K562 (cell line): ENCODE data around the gene ANTKMT. TPM values are rescaled to one million over a fixed set of nuclear protein-coding genes. Genes with fewer than 3 reads are reported as not detected.

Experiments
- ARID1B ChIP-seq: fragments of 450-650 bp; IDR thresholded peaks from 2 replicates; pipeline ENCODE4 v1.6.1; 2016; ENCODE audit warnings: antibody characterized with exemption, mild to moderate bottlenecking, inconsistent platforms
- ATF7 ChIP-seq: fragments of 450-650 bp; IDR thresholded peaks from 2 replicates; pipeline ENCODE4 v1.7.1; 2014; ENCODE audit warnings: mild to moderate bottlenecking, moderate library complexity
- CBFA2T2 ChIP-seq: fragments of 450-650 bp; conservative IDR thresholded peaks from 2 replicates; pipeline ENCODE4 v1.6.1; 2017; ENCODE audit warnings: mild to moderate bottlenecking
- FOXA1 ChIP-seq: fragments of 450-650 bp; IDR thresholded peaks from 2 replicates; pipeline ENCODE4 v1.6.1; 2016; ENCODE audit warnings: mild to moderate bottlenecking, borderline replicate concordance
- FOXJ3 ChIP-seq: sonication (generic); formaldehyde crosslinking; IDR thresholded peaks from 2 replicates; pipeline ENCODE4 v1.4.0; 2020; ENCODE audit warnings: mild to moderate bottlenecking, missing genetic modification reagents
- HDAC8 ChIP-seq: fragments of 450-650 bp; IDR thresholded peaks from 2 replicates; pipeline ENCODE4 v1.6.1; 2016; ENCODE audit warnings: mild to moderate bottlenecking, missing genetic modification characterization, moderate library complexity, missing compliant biosample characterization
- MAFF ChIP-seq: IDR thresholded peaks from 2 replicates; pipeline ENCODE4 v1.6.1; 2012; ENCODE audit warnings: low read length, improper control_type of control experiment
- PPARD ChIP-seq: fragments of 250-450 bp; sonication (Bioruptor Pico); IDR thresholded peaks from 2 replicates; pipeline ENCODE4 v1.8.0; 2022; ENCODE audit warnings: inconsistent platforms, mild to moderate bottlenecking, moderate library complexity
- RBM25 ChIP-seq: fragments of 200-400 bp; formaldehyde crosslinking; IDR thresholded peaks from 2 replicates; pipeline ENCODE4 v1.6.1; 2018; ENCODE audit warnings: low read length, low read depth, moderate library complexity; ENCODE audit not compliant: severe bottlenecking
- RBM39 ChIP-seq: fragments of 200-400 bp; formaldehyde crosslinking; optimal IDR thresholded peaks from 2 replicates; pipeline ENCODE3; 2018; ENCODE audit warnings: low read depth, low read length
- SAFB ChIP-seq: fragments of 200-400 bp; formaldehyde crosslinking; IDR thresholded peaks from 2 replicates; pipeline ENCODE4 v1.6.1; 2017; ENCODE audit warnings: low read depth, low read length, borderline replicate concordance
- SAP30 ChIP-seq: fragments of 200-600 bp; sonication (generic); IDR thresholded peaks from 2 replicates; pipeline ENCODE4 v1.6.1; 2012; ENCODE audit warnings: borderline replicate concordance, low read depth, mild to moderate bottlenecking, moderate library complexity, low read length, control low read depth, inconsistent platforms; ENCODE audit not compliant: insufficient read depth, poor library complexity, severe bottlenecking
- SETDB1 ChIP-seq: IDR thresholded peaks from one replicate; pipeline ENCODE4 v1.6.1; 2012; ENCODE audit warnings: low read length, control low read depth, inconsistent platforms
- SMARCA5 ChIP-seq: fragments of 450-650 bp; IDR thresholded peaks from 2 replicates; pipeline ENCODE4 v1.6.1; 2016
- SMARCB1 ChIP-seq: IDR thresholded peaks from 2 replicates; pipeline ENCODE4 v1.6.1; 2011; ENCODE audit warnings: improper control_type of control experiment, low read depth; ENCODE audit not compliant: insufficient read length
- TARDBP ChIP-seq: fragments of 450-650 bp; IDR thresholded peaks from 2 replicates; pipeline ENCODE4 v1.6.1; 2016
- ZC3H4 ChIP-seq: sonication (generic); formaldehyde crosslinking; IDR thresholded peaks from 2 replicates; pipeline ENCODE4 v1.9.0; 2021; ENCODE audit warnings: missing genetic modification reagents, borderline replicate concordance
- ZNF184 ChIP-seq: sonication (generic); formaldehyde crosslinking; IDR thresholded peaks from 2 replicates; pipeline ENCODE4 v1.5.0; 2020; ENCODE audit warnings: missing genetic modification reagents
- ZNF347 ChIP-seq: fragments of 450-650 bp; formaldehyde crosslinking; IDR thresholded peaks from 2 replicates; pipeline ENCODE4 v1.4.0; 2020; ENCODE audit warnings: low read depth, mild to moderate bottlenecking, moderate library complexity
- ZNF57 ChIP-seq: fragments of 450-650 bp; formaldehyde crosslinking; IDR thresholded peaks from 2 replicates; pipeline ENCODE4 v1.4.0; 2020; ENCODE audit warnings: mild to moderate bottlenecking, moderate library complexity
- ZNF717 ChIP-seq: fragments of 250-450 bp; sonication (Bioruptor Pico); IDR thresholded peaks from 2 replicates; pipeline ENCODE4 v1.5.0; 2021
- ZNF76 ChIP-seq: fragments of 250-450 bp; sonication (Bioruptor Pico); IDR thresholded peaks from 2 replicates; pipeline ENCODE4 v1.4.0; 2020; ENCODE audit warnings: mild to moderate bottlenecking, moderate library complexity, borderline replicate concordance
- polyA plus RNA-seq, 8 experiments: library from polyadenylated mRNA; depleted of rRNA in 4 of 8; stranded (reverse) in 5 of 8; unstranded in 3 of 8; fragments of >200 nt; fragmentation: Nextera tagmentation in 2 of 8; fragmentation: Illumina TruSeq in 1 of 8; extraction: Ambion mirVana in 2 of 8; extraction: Trizol in 1 of 8; gene quantifications; 2 replicates each; pipeline versions ENCODE4 v1.2.1 to v1.2.3, GENCODE V29; 2011 to 2014; ENCODE audit warnings: inconsistent platforms in 1 of 8, missing spikeins in 1 of 8
- total RNA-seq, 7 experiments: library from RNA; depleted of rRNA in 6 of 7; stranded (reverse); fragments of >200 nt in 6 of 7; fragmentation: Illumina TruSeq in 2 of 7; extraction: Trizol in 2 of 7; gene quantifications; 2 replicates each; pipeline versions ENCODE4 v1.2.1 to v1.2.3, GENCODE V29; 2011 to 2021; ENCODE audit warnings: low replicate concordance in 1 of 7
- TF ChIP-seq, protein P1 (sequence below): fragments of 150-350 bp; IDR thresholded peaks from 2 replicates; pipeline ENCODE4 v1.6.1; 2014; ENCODE audit warnings: low read depth, mild to moderate bottlenecking, low read length, borderline replicate concordance
- TF ChIP-seq, protein P2 (sequence below): sonication (generic); IDR thresholded peaks from 2 replicates; pipeline ENCODE4 v1.6.1; 2016
- TF ChIP-seq, protein P3 (sequence below), 3 experiments: IDR thresholded peaks in 2 of 3; conservative IDR thresholded peaks in 1 of 3; 2 replicates each; pipeline ENCODE4 v1.5.1; 2011 to 2012; ENCODE audit warnings: low read length in 3 of 3, mild to moderate bottlenecking in 3 of 3, control low read depth in 2 of 3, improper control_type of control experiment in 1 of 3, inconsistent platforms in 1 of 3, low read depth in 1 of 3, mixed read lengths in 1 of 3, moderate library complexity in 1 of 3; ENCODE audit not compliant: insufficient read depth in 2 of 3

ANTKMT gene
- total and polyA plus RNA-seq, 9 of the 15 experiments (the other 6 are each of a cell fraction or from before 2014, with no cell fraction given) = 0.58 to 217 (median 19.1) TPM

DNA sequence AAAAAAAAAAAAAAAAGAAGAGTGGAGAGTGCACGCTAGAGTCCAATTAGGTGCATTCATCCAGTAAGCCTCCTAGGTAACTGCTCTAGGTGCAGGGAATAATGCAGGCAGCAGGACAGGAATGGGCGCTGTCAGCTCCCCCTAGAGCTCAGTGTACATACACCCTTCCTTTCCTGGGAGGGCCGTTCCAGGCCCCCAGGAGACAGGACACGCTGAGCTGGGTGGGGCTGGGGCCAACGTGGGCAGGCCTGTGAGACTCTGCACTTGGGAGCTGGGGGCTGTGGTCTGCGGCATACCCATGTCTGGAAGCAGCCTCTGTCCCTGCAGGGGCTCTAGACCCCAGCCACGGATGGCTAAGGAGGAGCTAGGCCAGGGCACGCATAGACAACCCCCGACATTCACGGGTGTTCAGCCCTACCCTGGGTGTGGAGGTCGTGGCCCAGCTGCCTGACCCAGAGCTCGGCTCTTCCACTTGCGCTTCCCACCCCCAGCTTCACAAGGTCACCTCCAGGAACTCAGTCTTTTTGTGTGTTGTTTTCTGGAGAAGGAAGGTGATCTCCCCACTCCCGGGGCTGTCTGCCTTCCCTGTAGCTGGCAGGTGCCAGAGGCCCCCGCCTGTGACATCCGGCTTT lies 1.0 kb upstream of the ANTKMT start (continued):
- TF ChIP-seq, protein P1, sequence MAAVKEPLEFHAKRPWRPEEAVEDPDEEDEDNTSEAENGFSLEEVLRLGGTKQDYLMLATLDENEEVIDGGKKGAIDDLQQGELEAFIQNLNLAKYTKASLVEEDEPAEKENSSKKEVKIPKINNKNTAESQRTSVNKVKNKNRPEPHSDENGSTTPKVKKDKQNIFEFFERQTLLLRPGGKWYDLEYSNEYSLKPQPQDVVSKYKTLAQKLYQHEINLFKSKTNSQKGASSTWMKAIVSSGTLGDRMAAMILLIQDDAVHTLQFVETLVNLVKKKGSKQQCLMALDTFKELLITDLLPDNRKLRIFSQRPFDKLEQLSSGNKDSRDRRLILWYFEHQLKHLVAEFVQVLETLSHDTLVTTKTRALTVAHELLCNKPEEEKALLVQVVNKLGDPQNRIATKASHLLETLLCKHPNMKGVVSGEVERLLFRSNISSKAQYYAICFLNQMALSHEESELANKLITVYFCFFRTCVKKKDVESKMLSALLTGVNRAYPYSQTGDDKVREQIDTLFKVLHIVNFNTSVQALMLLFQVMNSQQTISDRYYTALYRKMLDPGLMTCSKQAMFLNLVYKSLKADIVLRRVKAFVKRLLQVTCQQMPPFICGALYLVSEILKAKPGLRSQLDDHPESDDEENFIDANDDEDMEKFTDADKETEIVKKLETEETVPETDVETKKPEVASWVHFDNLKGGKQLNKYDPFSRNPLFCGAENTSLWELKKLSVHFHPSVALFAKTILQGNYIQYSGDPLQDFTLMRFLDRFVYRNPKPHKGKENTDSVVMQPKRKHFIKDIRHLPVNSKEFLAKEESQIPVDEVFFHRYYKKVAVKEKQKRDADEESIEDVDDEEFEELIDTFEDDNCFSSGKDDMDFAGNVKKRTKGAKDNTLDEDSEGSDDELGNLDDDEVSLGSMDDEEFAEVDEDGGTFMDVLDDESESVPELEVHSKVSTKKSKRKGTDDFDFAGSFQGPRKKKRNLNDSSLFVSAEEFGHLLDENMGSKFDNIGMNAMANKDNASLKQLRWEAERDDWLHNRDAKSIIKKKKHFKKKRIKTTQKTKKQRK = no peak
- TF ChIP-seq, protein P2, sequence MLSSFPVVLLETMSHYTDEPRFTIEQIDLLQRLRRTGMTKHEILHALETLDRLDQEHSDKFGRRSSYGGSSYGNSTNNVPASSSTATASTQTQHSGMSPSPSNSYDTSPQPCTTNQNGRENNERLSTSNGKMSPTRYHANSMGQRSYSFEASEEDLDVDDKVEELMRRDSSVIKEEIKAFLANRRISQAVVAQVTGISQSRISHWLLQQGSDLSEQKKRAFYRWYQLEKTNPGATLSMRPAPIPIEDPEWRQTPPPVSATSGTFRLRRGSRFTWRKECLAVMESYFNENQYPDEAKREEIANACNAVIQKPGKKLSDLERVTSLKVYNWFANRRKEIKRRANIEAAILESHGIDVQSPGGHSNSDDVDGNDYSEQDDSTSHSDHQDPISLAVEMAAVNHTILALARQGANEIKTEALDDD = no peak
- no peak for TF ChIP-seq FOXA1
- TF ChIP-seq CBFA2T2 = no peak
- no peak for TF ChIP-seq RBM25
- TF ChIP-seq ZNF347 = no peak
- no peak for TF ChIP-seq MAFF
- peak; percentile 28; the same call in 1 of the 2 replicates for TF ChIP-seq SAFB
- TF ChIP-seq SETDB1 = no peak
- TF ChIP-seq ZNF184 (CRISPR knock-in tag) = no peak
- TF ChIP-seq SMARCB1 = no peak
- TF ChIP-seq ZNF57 (CRISPR knock-in tag) = no peak
- TF ChIP-seq ARID1B = no peak
- no peak for TF ChIP-seq TARDBP
- no peak for TF ChIP-seq SMARCA5
- no peak for TF ChIP-seq SAP30
- TF ChIP-seq RBM39 = peak; percentile 7
- TF ChIP-seq ZC3H4 (CRISPR knock-in tag) = no peak
- TF ChIP-seq PPARD (CRISPR knock-in tag) = no peak
- no peak for TF ChIP-seq FOXJ3 (CRISPR knock-in tag)
- TF ChIP-seq, protein P3, sequence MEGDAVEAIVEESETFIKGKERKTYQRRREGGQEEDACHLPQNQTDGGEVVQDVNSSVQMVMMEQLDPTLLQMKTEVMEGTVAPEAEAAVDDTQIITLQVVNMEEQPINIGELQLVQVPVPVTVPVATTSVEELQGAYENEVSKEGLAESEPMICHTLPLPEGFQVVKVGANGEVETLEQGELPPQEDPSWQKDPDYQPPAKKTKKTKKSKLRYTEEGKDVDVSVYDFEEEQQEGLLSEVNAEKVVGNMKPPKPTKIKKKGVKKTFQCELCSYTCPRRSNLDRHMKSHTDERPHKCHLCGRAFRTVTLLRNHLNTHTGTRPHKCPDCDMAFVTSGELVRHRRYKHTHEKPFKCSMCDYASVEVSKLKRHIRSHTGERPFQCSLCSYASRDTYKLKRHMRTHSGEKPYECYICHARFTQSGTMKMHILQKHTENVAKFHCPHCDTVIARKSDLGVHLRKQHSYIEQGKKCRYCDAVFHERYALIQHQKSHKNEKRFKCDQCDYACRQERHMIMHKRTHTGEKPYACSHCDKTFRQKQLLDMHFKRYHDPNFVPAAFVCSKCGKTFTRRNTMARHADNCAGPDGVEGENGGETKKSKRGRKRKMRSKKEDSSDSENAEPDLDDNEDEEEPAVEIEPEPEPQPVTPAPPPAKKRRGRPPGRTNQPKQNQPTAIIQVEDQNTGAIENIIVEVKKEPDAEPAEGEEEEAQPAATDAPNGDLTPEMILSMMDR (IDR thresholded peaks at IDR 0.05 in 2 of 3, conservative IDR thresholded peaks at IDR 0.05 in 1 of 3; ENCODE audit: insufficient read depth in 2 of 3, low read depth in 1 of 3, low read length in 3 of 3) = peak; percentile 54 to 62 (median 57)
- no peak for TF ChIP-seq ZNF717
- TF ChIP-seq HDAC8 (tag) = no peak
- TF ChIP-seq ZNF76 = no peak
- TF ChIP-seq ATF7 = no peak
